ENCODE data around the gene PDCD6IP. TPM values are rescaled to one million over a fixed set of nuclear protein-coding genes. Genes with fewer than 3 reads are reported as not detected.
A peak's percentile ranks its signal among the peaks of the same experiment; 100 is the strongest.
"Not testable (repeated sequence)": the region's sequence is repeated elsewhere in the genome, so short reads cannot be mapped to it uniquely, and the experiment has no call there.

PDCD6IP gene
- total RNA-seq, result 100 to 1,000 TPM; 152 to 242 (median 204) TPM

- peak within 1 kb of the TSS; percentile 98 to 99 for H3K27ac ChIP-seq
- peaks cover 0 to 9% of the 10 kb centered on the region in 2 donors for H3K4me1 ChIP-seq
- peak within 1 kb of the TSS; percentile 79 to 91 (median 80) for H3K4me3 ChIP-seq
- no peaks in the 10 kb centered on the region for H3K9me3 ChIP-seq
- intact Hi-C loops (cut with DNase I; ENCODE audit: low total_unique reads), result no loop called here
- DNase-seq (ENCODE audit: low spot score in 2 of 2), result peak; percentile 91 to 94
- TF ChIP-seq POLR2AphosphoS5 (IDR thresholded peaks at IDR 0.05), result peak; percentile 87 to 95 (median 94)
- peak; percentile 80 for TF ChIP-seq POLR2A (IDR thresholded peaks at IDR 0.05)
- TF ChIP-seq CTCF (IDR thresholded peaks at IDR 0.05), result peak in 2 of 3 donors; percentile 12 to 30
- no peaks in the 10 kb centered on the region for H3K36me3 ChIP-seq
- no peaks in the 10 kb centered on the region for H3K27me3 ChIP-seq
Measured at GRCh38 chr3:33798418-33799201, at the start of gene PDCD6IP. TSS of gene PDCD6IP (plus strand) at chr3:33798630. CDS start at chr3:33798729, 99 bp downstream.

GRCh38 chr3:33749546-33750210 is 48.8 kb upstream of the PDCD6IP start:
- TF ChIP-seq POLR2AphosphoS5 (IDR thresholded peaks at IDR 0.05), result no peak
- TF ChIP-seq POLR2A (IDR thresholded peaks at IDR 0.05), result no peak
- no peak for TF ChIP-seq CTCF (IDR thresholded peaks at IDR 0.05)
- H3K36me3 ChIP-seq, result no peaks in the 10 kb centered on the region
- H3K27ac ChIP-seq, result no peak overlapping the region
- no peak overlapping the region for H3K4me3 ChIP-seq
- no peaks in the 10 kb centered on the region for H3K4me1 ChIP-seq
- no peak for DNase-seq (ENCODE audit: low spot score in 2 of 2)
- H3K9me3 ChIP-seq, result peaks cover 2 to 10% of the 10 kb centered on the region in 2 donors
- intact Hi-C loops (cut with DNase I; ENCODE audit: low total_unique reads), result no loop called here
- H3K27me3 ChIP-seq, result no peaks in the 10 kb centered on the region

- H3K27ac ChIP-seq, result no peak overlapping the region
- peaks cover 4 to 10% of the 10 kb centered on the region in 2 donors for H3K9me3 ChIP-seq
- TF ChIP-seq CTCF (IDR thresholded peaks at IDR 0.05) (no peak), POLR2AphosphoS5 (IDR thresholded peaks at IDR 0.05) (no peak), POLR2A (IDR thresholded peaks at IDR 0.05) (no peak)
- DNase-seq (ENCODE audit: low spot score in 2 of 2), result no peak
- no peaks in the 10 kb centered on the region for H3K36me3 ChIP-seq
- no peaks in the 10 kb centered on the region for H3K4me1 ChIP-seq
- no peaks in the 10 kb centered on the region for H3K27me3 ChIP-seq
- intact Hi-C loops (cut with DNase I; ENCODE audit: low total_unique reads), result no loop called here
- H3K4me3 ChIP-seq, result no peak overlapping the region
Measured at GRCh38 chr3:33750211-33750548, 48.2 kb upstream of the PDCD6IP start.

- H3K27me3 ChIP-seq, result no peaks in the 10 kb centered on the region
- H3K27ac ChIP-seq, result no peak overlapping the region
- no peak for DNase-seq (ENCODE audit: low spot score in 2 of 2)
- H3K9me3 ChIP-seq, result peaks cover 4 to 10% of the 10 kb centered on the region in 2 donors
- H3K36me3 ChIP-seq, result no peaks in the 10 kb centered on the region
- intact Hi-C loops (cut with DNase I; ENCODE audit: low total_unique reads), result no loop called here
- no peak overlapping the region for H3K4me3 ChIP-seq
- no peak for TF ChIP-seq POLR2AphosphoS5 (IDR thresholded peaks at IDR 0.05)
- TF ChIP-seq POLR2A (IDR thresholded peaks at IDR 0.05), result no peak
- TF ChIP-seq CTCF (IDR thresholded peaks at IDR 0.05), result no peak
- no peaks in the 10 kb centered on the region for H3K4me1 ChIP-seq
Measured at GRCh38 chr3:33751336-33751735, 47.1 kb upstream of the PDCD6IP start.

- H3K9me3 ChIP-seq; H3K4me1 ChIP-seq; H3K27ac ChIP-seq; DNase-seq (ENCODE audit: low spot score in 2 of 2); H3K4me3 ChIP-seq; H3K36me3 ChIP-seq; intact Hi-C loops (cut with DNase I; ENCODE audit: low total_unique reads); H3K27me3 ChIP-seq: not testable (repeated sequence)
Measured at GRCh38 chr3:33754391-33754790, 44.0 kb upstream of the PDCD6IP start.

Measured in breast epithelium (tissue), 4 donors.